Measurements from ENCODE around the gene SLC25A4. TPM values are rescaled to one million over a fixed set of nuclear protein-coding genes. Genes with fewer than 3 reads are reported as not detected.

SLC25A4 gene
- polyA plus RNA-seq, 1 donor (not counting 4 experiments of a cell fraction or from before 2014, with no cell fraction given): 13.2 TPM

- Histone ChIP-seq H2AFZ (ENCODE audit: control insufficient read depth, low read length) (no peak overlapping the region), H3K27me3 (ENCODE audit: control insufficient read depth, extremely low read depth, insufficient read depth, low read length) (no peaks in the 10 kb centered on the region), H3K4me3 (ENCODE audit: control insufficient read depth in 2 of 3, extremely low read depth in 1 of 3, insufficient read depth in 2 of 3, low read depth in 1 of 3, low read length in 3 of 3) (no peak overlapping the region), H3K9ac (ENCODE audit: control insufficient read depth, extremely low read depth, insufficient read depth, low read length) (no peak overlapping the region), H4K20me1 (ENCODE audit: control insufficient read depth, extremely low read depth, insufficient read depth, low read length) (peaks cover 6% of the 10 kb centered on the region), H3K4me2 (ENCODE audit: control insufficient read depth, extremely low read depth, insufficient read depth, low read depth, low read length) (no peak overlapping the region), H3K9me1 (ENCODE audit: control insufficient read depth, extremely low read depth, insufficient read depth, low read length) (no peaks in the 10 kb centered on the region), H3K36me3 (ENCODE audit: control insufficient read depth in 2 of 2, extremely low read depth in 1 of 2, insufficient read depth in 2 of 2, low read length in 2 of 2) (peaks cover 2 to 4% of the 10 kb centered on the region in 2 experiments), H3K4me1 (ENCODE audit: control insufficient read depth, extremely low read depth, insufficient read depth, low read length) (peaks cover 2% of the 10 kb centered on the region), H3K9me3 (ENCODE audit: control insufficient read depth, low read depth, low read length) (no peaks in the 10 kb centered on the region), H3K79me2 (ENCODE audit: control insufficient read depth, insufficient read depth, low read length) (peaks cover 42% of the 10 kb centered on the region), H3K27ac (ENCODE audit: control insufficient read depth, insufficient read depth, low read length) (no peak overlapping the region)
- TF ChIP-seq CTCF (optimal IDR thresholded peaks at IDR 0.05 in 1 of 3, IDR thresholded peaks at IDR 0.05 in 1 of 3, conservative IDR thresholded peaks at IDR 0.05 in 1 of 3; ENCODE audit: extremely low read depth in 1 of 3, insufficient read depth in 2 of 3, low read length in 3 of 3): no peak
- DNase-seq (ENCODE audit: low read depth, low spot score) (no peak), FAIRE-seq (no peak)
- dilution Hi-C loops (cut with MboI; ENCODE audit: extremely low pct_ligation_motif_present, low sequenced_read_pairs): no loop called here
Observed at GRCh38 chr4:185182239-185182638, 39.2 kb downstream of the SLC25A4 start.

DNA sequence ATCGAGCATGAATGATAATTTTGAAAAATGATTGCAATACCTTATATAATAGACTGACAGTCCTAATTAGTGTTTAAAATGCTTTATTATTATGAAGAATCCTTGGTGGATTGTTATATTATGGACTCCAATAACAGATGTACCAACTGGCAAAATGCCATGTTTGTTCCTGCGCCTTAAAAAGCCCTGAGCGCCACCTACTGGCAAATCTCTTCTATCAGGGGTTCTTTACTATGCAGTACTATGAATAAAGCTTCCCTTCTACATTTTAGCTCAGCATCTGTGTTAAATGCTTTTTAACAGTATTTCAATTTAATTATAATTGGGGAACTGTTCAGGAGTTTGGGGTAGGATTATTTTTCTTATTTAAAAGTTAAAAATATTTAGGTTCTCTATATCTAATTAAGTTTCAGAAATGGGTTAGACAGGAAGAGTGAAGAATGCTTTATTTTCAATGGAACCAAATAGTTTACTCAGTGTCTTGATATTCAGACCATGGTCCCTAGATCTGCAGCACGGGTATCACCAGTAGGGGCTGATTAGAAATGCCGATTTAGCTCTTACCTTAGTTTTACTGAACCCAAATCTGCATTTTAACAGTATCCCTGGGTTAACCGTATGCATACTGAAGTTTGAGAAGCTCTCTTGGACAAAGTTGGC is 40.7 kb downstream of the SLC25A4 start:
- Histone ChIP-seq H3K9me1 (ENCODE audit: control insufficient read depth, extremely low read depth, insufficient read depth, low read length) (no peaks in the 10 kb centered on the region), H3K4me1 (ENCODE audit: control insufficient read depth, extremely low read depth, insufficient read depth, low read length) (peaks cover 2% of the 10 kb centered on the region), H3K27me3 (ENCODE audit: control insufficient read depth, extremely low read depth, insufficient read depth, low read length) (no peaks in the 10 kb centered on the region), H4K20me1 (ENCODE audit: control insufficient read depth, extremely low read depth, insufficient read depth, low read length) (peaks cover 6% of the 10 kb centered on the region), H2AFZ (ENCODE audit: control insufficient read depth, low read length) (no peak overlapping the region), H3K9ac (ENCODE audit: control insufficient read depth, extremely low read depth, insufficient read depth, low read length) (no peak overlapping the region), H3K9me3 (ENCODE audit: control insufficient read depth, low read depth, low read length) (no peaks in the 10 kb centered on the region), H3K79me2 (ENCODE audit: control insufficient read depth, insufficient read depth, low read length) (peaks cover 44% of the 10 kb centered on the region), H3K4me2 (ENCODE audit: control insufficient read depth, extremely low read depth, insufficient read depth, low read depth, low read length) (no peak overlapping the region), H3K4me3 (ENCODE audit: control insufficient read depth in 2 of 3, extremely low read depth in 1 of 3, insufficient read depth in 2 of 3, low read depth in 1 of 3, low read length in 3 of 3) (no peak overlapping the region), H3K27ac (ENCODE audit: control insufficient read depth, insufficient read depth, low read length) (no peak overlapping the region), H3K36me3 (ENCODE audit: control insufficient read depth in 2 of 2, extremely low read depth in 1 of 2, insufficient read depth in 2 of 2, low read length in 2 of 2) (peaks cover 2 to 9% of the 10 kb centered on the region in 2 experiments)
- TF ChIP-seq EZH2 (IDR thresholded peaks at IDR 0.05; ENCODE audit: low read length): no peak
- TF ChIP-seq CTCF (optimal IDR thresholded peaks at IDR 0.05 in 1 of 3, IDR thresholded peaks at IDR 0.05 in 1 of 3, conservative IDR thresholded peaks at IDR 0.05 in 1 of 3; ENCODE audit: extremely low read depth in 1 of 3, insufficient read depth in 2 of 3, low read length in 3 of 3): peak; percentile 59 to 69 (median 63)
- DNase-seq (ENCODE audit: low read depth, low spot score) (peak; percentile 52), FAIRE-seq (peak; percentile 67)
- dilution Hi-C loops (cut with MboI; ENCODE audit: extremely low pct_ligation_motif_present, low sequenced_read_pairs): no loop called here

All from keratinocyte (primary cell).